ENCODE results near the gene TNFRSF18.

The TNFRSF18 gene

GRCh38 chr1:1157426-1157913, 48.9 kb downstream of the TNFRSF18 start:
- peaks cover 0 to 12% of the 10 kb centered on the region in 2 donors for H3K27me3 ChIP-seq
- H3K27ac ChIP-seq = peak overlapping the region; percentile 92 to 93
- DNase-seq = peak; percentile 87 to 92
- no peaks in the 10 kb centered on the region for H3K36me3 ChIP-seq
- intact Hi-C loops (cut with DNase I; ENCODE audit: low total_unique reads) = no loop called here
- H3K4me3 ChIP-seq = peak overlapping the region; percentile 61 to 93
- H3K9me3 ChIP-seq = no peaks in the 10 kb centered on the region
- TF ChIP-seq, protein P1, sequence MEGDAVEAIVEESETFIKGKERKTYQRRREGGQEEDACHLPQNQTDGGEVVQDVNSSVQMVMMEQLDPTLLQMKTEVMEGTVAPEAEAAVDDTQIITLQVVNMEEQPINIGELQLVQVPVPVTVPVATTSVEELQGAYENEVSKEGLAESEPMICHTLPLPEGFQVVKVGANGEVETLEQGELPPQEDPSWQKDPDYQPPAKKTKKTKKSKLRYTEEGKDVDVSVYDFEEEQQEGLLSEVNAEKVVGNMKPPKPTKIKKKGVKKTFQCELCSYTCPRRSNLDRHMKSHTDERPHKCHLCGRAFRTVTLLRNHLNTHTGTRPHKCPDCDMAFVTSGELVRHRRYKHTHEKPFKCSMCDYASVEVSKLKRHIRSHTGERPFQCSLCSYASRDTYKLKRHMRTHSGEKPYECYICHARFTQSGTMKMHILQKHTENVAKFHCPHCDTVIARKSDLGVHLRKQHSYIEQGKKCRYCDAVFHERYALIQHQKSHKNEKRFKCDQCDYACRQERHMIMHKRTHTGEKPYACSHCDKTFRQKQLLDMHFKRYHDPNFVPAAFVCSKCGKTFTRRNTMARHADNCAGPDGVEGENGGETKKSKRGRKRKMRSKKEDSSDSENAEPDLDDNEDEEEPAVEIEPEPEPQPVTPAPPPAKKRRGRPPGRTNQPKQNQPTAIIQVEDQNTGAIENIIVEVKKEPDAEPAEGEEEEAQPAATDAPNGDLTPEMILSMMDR (IDR thresholded peaks at IDR 0.05) = no peak
- peaks cover 0 to 17% (median 8%) of the 10 kb centered on the region in 4 donors for H3K4me1 ChIP-seq

DNA sequence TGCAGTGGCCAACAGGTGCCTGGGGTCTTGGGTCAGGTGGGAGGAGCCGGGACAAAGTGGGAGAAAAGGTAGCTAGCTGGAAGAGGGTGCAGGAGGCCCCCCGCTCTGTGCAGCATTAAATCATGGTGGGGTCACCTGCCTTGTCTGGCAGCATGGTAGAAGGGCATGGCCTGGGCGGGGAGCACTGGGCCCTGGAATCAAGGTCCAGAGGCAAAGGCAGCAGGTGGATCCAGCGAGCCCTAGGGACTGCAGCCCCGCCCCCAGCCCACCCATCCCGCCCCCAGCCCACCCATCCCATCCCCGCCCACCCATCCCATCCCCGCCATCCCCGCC, 49.4 kb downstream of the TNFRSF18 start:
- Histone ChIP-seq H3K27me3 (peaks cover 0 to 8% of the 10 kb centered on the region in 2 donors), H3K27ac (no peak overlapping the region), H3K9me3 (no peaks in the 10 kb centered on the region), H3K36me3 (no peaks in the 10 kb centered on the region), H3K4me3 (no peak overlapping the region), H3K4me1 (peaks cover 0 to 17% (median 8%) of the 10 kb centered on the region in 4 donors)
- no peak for DNase-seq
- intact Hi-C loops (cut with DNase I; ENCODE audit: low total_unique reads) = no loop called here
- TF ChIP-seq, protein P1 (IDR thresholded peaks at IDR 0.05) = no peak

- Histone ChIP-seq H3K9me3 (no peaks in the 10 kb centered on the region), H3K27ac (no peak overlapping the region), H3K27me3 (peaks cover 0 to 1% of the 10 kb centered on the region in 2 donors), H3K36me3 (no peaks in the 10 kb centered on the region), H3K4me1 (peaks cover 0 to 17% (median 8%) of the 10 kb centered on the region in 4 donors), H3K4me3 (no peak overlapping the region)
- TF ChIP-seq, protein P1 (IDR thresholded peaks at IDR 0.05) = no peak
- intact Hi-C loops (cut with DNase I; ENCODE audit: low total_unique reads) = no loop called here
- DNase-seq = no peak
These were observed 50.0 kb downstream of the TNFRSF18 start for GRCh38 chr1:1156140-1157032.

DNA sequence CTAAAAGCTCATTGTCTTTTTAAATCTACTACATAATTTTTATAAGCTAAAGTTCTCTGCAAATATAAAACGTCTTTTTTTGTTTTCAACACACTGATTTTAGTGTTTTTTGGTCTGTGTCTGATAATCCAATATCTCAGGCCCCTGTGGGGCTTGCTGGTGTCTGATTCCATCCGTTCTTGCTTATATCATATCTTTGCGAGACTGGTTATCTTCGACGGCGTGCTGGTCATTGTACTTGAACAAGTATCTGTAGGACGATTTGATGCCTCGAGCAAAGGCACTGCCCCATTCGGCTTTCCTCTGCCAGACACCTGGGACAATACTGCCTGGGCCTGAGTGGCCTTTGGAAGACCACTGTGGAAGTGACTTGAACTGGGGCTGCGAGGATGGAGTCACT, 51.1 kb downstream of the TNFRSF18 start:
- no peaks in the 10 kb centered on the region for H3K9me3 ChIP-seq
- H3K27ac ChIP-seq = no peak overlapping the region
- DNase-seq = no peak
- H3K4me3 ChIP-seq = no peak overlapping the region
- no peaks in the 10 kb centered on the region for H3K27me3 ChIP-seq
- intact Hi-C loops (cut with DNase I; ENCODE audit: low total_unique reads) = no loop called here
- H3K36me3 ChIP-seq = no peaks in the 10 kb centered on the region
- TF ChIP-seq, protein P1 (IDR thresholded peaks at IDR 0.05) = no peak
- peaks cover 0 to 17% (median 8%) of the 10 kb centered on the region in 4 donors for H3K4me1 ChIP-seq

DNA sequence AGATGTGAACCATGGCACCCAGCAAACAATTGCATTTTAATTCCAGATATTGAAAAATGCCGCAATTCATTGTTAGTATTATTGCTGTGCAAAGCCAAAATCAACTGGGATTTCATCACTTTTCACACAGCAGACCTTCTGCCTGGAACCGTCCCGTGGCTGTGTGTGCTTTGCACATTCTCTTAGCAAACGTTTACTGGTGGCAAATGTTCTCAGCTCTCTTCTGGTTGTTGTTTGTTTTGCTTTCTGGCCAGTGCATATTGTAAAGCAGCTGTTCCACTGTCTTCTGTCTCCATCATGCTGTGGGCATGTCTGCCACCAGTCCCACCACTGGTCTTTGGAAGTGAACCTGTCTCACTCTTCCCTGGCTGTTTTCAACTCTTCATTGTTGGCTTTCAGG, 52.5 kb downstream of the TNFRSF18 start:
- peaks cover 0 to 14% (median 8%) of the 10 kb centered on the region in 4 donors for H3K4me1 ChIP-seq
- no peaks in the 10 kb centered on the region for H3K27me3 ChIP-seq
- intact Hi-C loops (cut with DNase I; ENCODE audit: low total_unique reads) = no loop called here
- H3K9me3 ChIP-seq = no peaks in the 10 kb centered on the region
- TF ChIP-seq, protein P1 (IDR thresholded peaks at IDR 0.05) = no peak
- H3K27ac ChIP-seq = no peak overlapping the region
- no peak overlapping the region for H3K4me3 ChIP-seq
- DNase-seq = no peak
- H3K36me3 ChIP-seq = no peaks in the 10 kb centered on the region
